ENCODE data around the gene CTSZ.

Gene CTSZ

GRCh38 chr20:58987790-58988564 is 19.1 kb downstream of the CTSZ start:
- WGBS (ENCODE audit: extremely low coverage, insufficient coverage, low lambda C conversion rate) = no CpG with 5 or more reads among the region's 9 CpGs
- H3K27ac ChIP-seq (ENCODE audit: low read depth, low read length) = no peak overlapping the region
- H3K4me1 ChIP-seq (ENCODE audit: control insufficient read depth, low read depth, low read length) = peaks cover 6% of the 10 kb centered on the region
- no peak overlapping the region for H2AK5ac ChIP-seq (ENCODE audit: low read length)
- peaks cover 20% of the 10 kb centered on the region for H3K79me1 ChIP-seq (ENCODE audit: low read length)
- H4K5ac ChIP-seq (ENCODE audit: low read length) = no peak overlapping the region
- no peak overlapping the region for H3K18ac ChIP-seq (ENCODE audit: low read length)
- no peak overlapping the region for H3K4me2 ChIP-seq (ENCODE audit: low read length)
- no peak overlapping the region for H3K9ac ChIP-seq (ENCODE audit: low read length)
- H3K36me3 ChIP-seq (ENCODE audit: control insufficient read depth, insufficient read depth, low read length) = peaks cover 23% of the 10 kb centered on the region
- H3K4ac ChIP-seq (ENCODE audit: low read depth, low read length) = no peak overlapping the region
- no peak for DNase-seq
- H3K23ac ChIP-seq (ENCODE audit: low read length) = no peak overlapping the region
- H4K8ac ChIP-seq (ENCODE audit: low read depth, low read length) = no peak overlapping the region
- no peak overlapping the region for H2BK120ac ChIP-seq (ENCODE audit: low read depth, low read length)
- H2BK5ac ChIP-seq (ENCODE audit: low read length) = no peak overlapping the region
- H3K4me3 ChIP-seq (ENCODE audit: low read length) = no peak overlapping the region
- H3K79me2 ChIP-seq (ENCODE audit: control insufficient read depth, insufficient read depth, low read length) = peaks cover 22% of the 10 kb centered on the region
- H3K27me3 ChIP-seq (ENCODE audit: insufficient read depth, low read length, poor library complexity) = no peaks in the 10 kb centered on the region
- H2BK15ac ChIP-seq (replicated peaks; ENCODE audit: low read depth) = no peak overlapping the region
- H3K56ac ChIP-seq (ENCODE audit: low read length) = no peak overlapping the region

GRCh38 chr20:58986968-58987517 is 20.0 kb downstream of the CTSZ start:
- Histone ChIP-seq H3K18ac (ENCODE audit: low read length) (no peak overlapping the region), H4K8ac (ENCODE audit: low read depth, low read length) (no peak overlapping the region), H4K5ac (ENCODE audit: low read length) (no peak overlapping the region), H3K36me3 (ENCODE audit: control insufficient read depth, insufficient read depth, low read length) (peaks cover 20% of the 10 kb centered on the region), H3K27ac (ENCODE audit: low read depth, low read length) (no peak overlapping the region), H3K9ac (ENCODE audit: low read length) (no peak overlapping the region), H3K27me3 (ENCODE audit: insufficient read depth, low read length, poor library complexity) (no peaks in the 10 kb centered on the region), H3K23ac (ENCODE audit: low read length) (no peak overlapping the region), H3K4ac (ENCODE audit: low read depth, low read length) (no peak overlapping the region), H2BK120ac (ENCODE audit: low read depth, low read length) (no peak overlapping the region), H2BK5ac (ENCODE audit: low read length) (no peak overlapping the region), H3K4me1 (ENCODE audit: control insufficient read depth, low read depth, low read length) (peaks cover 8% of the 10 kb centered on the region), H3K79me1 (ENCODE audit: low read length) (peaks cover 26% of the 10 kb centered on the region), H2AK5ac (ENCODE audit: low read length) (no peak overlapping the region), H3K79me2 (ENCODE audit: control insufficient read depth, insufficient read depth, low read length) (peaks cover 30% of the 10 kb centered on the region), H3K4me2 (ENCODE audit: low read length) (no peak overlapping the region), H2BK15ac (replicated peaks; ENCODE audit: low read depth) (no peak overlapping the region), H3K4me3 (ENCODE audit: low read length) (no peak overlapping the region), H3K56ac (ENCODE audit: low read length) (no peak overlapping the region)
- no peak for DNase-seq
- no CpG with 5 or more reads among the region's 8 CpGs for WGBS (ENCODE audit: extremely low coverage, insufficient coverage, low lambda C conversion rate)

DNA sequence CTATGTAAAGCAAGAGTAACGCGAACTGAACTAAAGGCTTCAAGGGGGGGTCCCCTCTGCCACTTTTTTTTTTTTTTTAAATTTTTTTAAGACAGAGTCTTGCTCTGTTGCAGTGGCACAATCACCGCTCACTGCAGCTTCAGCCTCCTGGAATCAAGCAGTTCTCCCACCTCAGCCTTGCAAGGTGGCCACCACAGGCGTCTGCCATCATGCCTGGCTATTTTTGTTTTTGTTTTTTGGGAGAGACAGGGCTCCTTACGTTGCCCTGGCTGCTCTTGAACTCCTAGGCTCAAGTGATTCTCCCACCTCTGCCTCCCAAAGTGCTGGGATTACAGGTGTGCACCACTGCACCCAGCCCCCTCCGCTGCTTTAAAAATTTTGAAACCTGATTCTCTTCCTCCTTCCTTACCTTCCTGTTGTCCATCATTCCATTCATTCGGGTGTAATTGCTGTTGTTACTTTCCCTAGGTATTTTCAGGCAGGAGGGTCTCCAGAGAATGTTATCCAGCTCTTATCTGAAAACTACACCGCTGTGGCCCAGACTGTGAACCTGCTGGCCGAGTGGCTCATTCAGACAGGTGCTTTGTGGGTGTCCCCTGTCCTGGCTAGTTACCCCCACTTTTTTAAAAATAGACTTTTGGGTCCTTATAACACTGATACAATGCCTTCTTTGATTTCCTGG is 20.6 kb downstream of the CTSZ start:
- Histone ChIP-seq H2AK5ac (ENCODE audit: low read length) (no peak overlapping the region), H3K36me3 (ENCODE audit: control insufficient read depth, insufficient read depth, low read length) (peaks cover 16% of the 10 kb centered on the region), H3K27me3 (ENCODE audit: insufficient read depth, low read length, poor library complexity) (no peaks in the 10 kb centered on the region), H3K4me1 (ENCODE audit: control insufficient read depth, low read depth, low read length) (peaks cover 8% of the 10 kb centered on the region), H3K18ac (ENCODE audit: low read length) (no peak overlapping the region), H3K4ac (ENCODE audit: low read depth, low read length) (no peak overlapping the region), H4K8ac (ENCODE audit: low read depth, low read length) (no peak overlapping the region), H3K56ac (ENCODE audit: low read length) (no peak overlapping the region), H2BK120ac (ENCODE audit: low read depth, low read length) (no peak overlapping the region), H3K27ac (ENCODE audit: low read depth, low read length) (no peak overlapping the region), H3K79me1 (ENCODE audit: low read length) (peaks cover 26% of the 10 kb centered on the region), H3K4me3 (ENCODE audit: low read length) (no peak overlapping the region), H3K9ac (ENCODE audit: low read length) (no peak overlapping the region), H4K5ac (ENCODE audit: low read length) (no peak overlapping the region), H2BK15ac (replicated peaks; ENCODE audit: low read depth) (no peak overlapping the region), H3K23ac (ENCODE audit: low read length) (no peak overlapping the region), H3K79me2 (ENCODE audit: control insufficient read depth, insufficient read depth, low read length) (peaks cover 33% of the 10 kb centered on the region), H2BK5ac (ENCODE audit: low read length) (no peak overlapping the region), H3K4me2 (ENCODE audit: low read length) (no peak overlapping the region)
- no CpG with 5 or more reads among the region's 9 CpGs for WGBS (ENCODE audit: extremely low coverage, insufficient coverage, low lambda C conversion rate)
- no peak for DNase-seq

GRCh38 chr20:58985656-58986055 is 21.4 kb downstream of the CTSZ start:
- peaks cover 26% of the 10 kb centered on the region for H3K79me1 ChIP-seq (ENCODE audit: low read length)
- H3K4ac ChIP-seq (ENCODE audit: low read depth, low read length) = no peak overlapping the region
- no peak overlapping the region for H2BK15ac ChIP-seq (replicated peaks; ENCODE audit: low read depth)
- no peak overlapping the region for H3K9ac ChIP-seq (ENCODE audit: low read length)
- no peak overlapping the region for H3K27ac ChIP-seq (ENCODE audit: low read depth, low read length)
- no peak overlapping the region for H3K23ac ChIP-seq (ENCODE audit: low read length)
- H4K8ac ChIP-seq (ENCODE audit: low read depth, low read length) = no peak overlapping the region
- no peak overlapping the region for H4K5ac ChIP-seq (ENCODE audit: low read length)
- H3K4me2 ChIP-seq (ENCODE audit: low read length) = no peak overlapping the region
- no peak overlapping the region for H3K18ac ChIP-seq (ENCODE audit: low read length)
- H3K4me1 ChIP-seq (ENCODE audit: control insufficient read depth, low read depth, low read length) = peaks cover 8% of the 10 kb centered on the region
- peaks cover 10% of the 10 kb centered on the region for H3K36me3 ChIP-seq (ENCODE audit: control insufficient read depth, insufficient read depth, low read length)
- no peak for DNase-seq
- H3K56ac ChIP-seq (ENCODE audit: low read length) = no peak overlapping the region
- no peak overlapping the region for H2BK120ac ChIP-seq (ENCODE audit: low read depth, low read length)
- H2BK5ac ChIP-seq (ENCODE audit: low read length) = no peak overlapping the region
- H2AK5ac ChIP-seq (ENCODE audit: low read length) = no peak overlapping the region
- no peaks in the 10 kb centered on the region for H3K27me3 ChIP-seq (ENCODE audit: insufficient read depth, low read length, poor library complexity)
- H3K4me3 ChIP-seq (ENCODE audit: low read length) = no peak overlapping the region
- H3K79me2 ChIP-seq (ENCODE audit: control insufficient read depth, insufficient read depth, low read length) = peaks cover 33% of the 10 kb centered on the region
- 100% methylated on average over 1 of the region's 5 CpGs for WGBS (ENCODE audit: extremely low coverage, insufficient coverage, low lambda C conversion rate)

GRCh38 chr20:58984691-58985090 is 22.4 kb downstream of the CTSZ start:
- Histone ChIP-seq H3K4me1 (ENCODE audit: control insufficient read depth, low read depth, low read length) (peaks cover 8% of the 10 kb centered on the region), H3K4me3 (ENCODE audit: low read length) (no peak overlapping the region), H3K27ac (ENCODE audit: low read depth, low read length) (no peak overlapping the region), H2AK5ac (ENCODE audit: low read length) (no peak overlapping the region), H2BK120ac (ENCODE audit: low read depth, low read length) (no peak overlapping the region), H2BK5ac (ENCODE audit: low read length) (no peak overlapping the region), H3K79me1 (ENCODE audit: low read length) (peaks cover 26% of the 10 kb centered on the region), H4K8ac (ENCODE audit: low read depth, low read length) (no peak overlapping the region), H3K4ac (ENCODE audit: low read depth, low read length) (no peak overlapping the region), H3K9ac (ENCODE audit: low read length) (no peak overlapping the region), H4K5ac (ENCODE audit: low read length) (no peak overlapping the region), H3K23ac (ENCODE audit: low read length) (no peak overlapping the region), H2BK15ac (replicated peaks; ENCODE audit: low read depth) (no peak overlapping the region), H3K4me2 (ENCODE audit: low read length) (no peak overlapping the region), H3K36me3 (ENCODE audit: control insufficient read depth, insufficient read depth, low read length) (peaks cover 8% of the 10 kb centered on the region), H3K56ac (ENCODE audit: low read length) (no peak overlapping the region), H3K79me2 (ENCODE audit: control insufficient read depth, insufficient read depth, low read length) (peaks cover 33% of the 10 kb centered on the region), H3K27me3 (ENCODE audit: insufficient read depth, low read length, poor library complexity) (no peaks in the 10 kb centered on the region), H3K18ac (ENCODE audit: low read length) (no peak overlapping the region)
- no peak for DNase-seq
- no CpG with 5 or more reads among the region's 6 CpGs for WGBS (ENCODE audit: extremely low coverage, insufficient coverage, low lambda C conversion rate)
